DND-41 (cell line): ENCODE data around the gene TBXAS1.

ENCODE experiments used
- ATAC-seq: fragments of 200-7000 bp; cut with Tn5 transposase; 3 replicates; pipeline ENCODE4 v1.9.1; 2021; ENCODE audit warnings: low read depth; ENCODE audit not compliant: insufficient read depth
- DNase-seq: peaks from one replicate; pipeline ENCODE4 v3.0.0-alpha.2; 2020
- H2AFZ ChIP-seq: 2 replicates; pipeline ENCODE4 v1.6.0; 2012; ENCODE audit warnings: low read depth, low read length
- H3K27ac ChIP-seq: 2 replicates; pipeline ENCODE4 v1.5.1; 2012; ENCODE audit warnings: low read length, inconsistent platforms
- H3K27me3 ChIP-seq: fragments of 200-600 bp; sonication (generic); 2 replicates; pipeline ENCODE4 v1.6.0; 2012; ENCODE audit warnings: low read length, mild to moderate bottlenecking, inconsistent platforms; ENCODE audit not compliant: insufficient read depth, poor library complexity
- H3K36me3 ChIP-seq: 2 replicates; pipeline ENCODE4 v1.5.1; 2012; ENCODE audit warnings: low read length, inconsistent platforms; ENCODE audit not compliant: insufficient read depth
- H3K4me1 ChIP-seq: 2 replicates; pipeline ENCODE4 v1.5.1; 2012; ENCODE audit warnings: mild to moderate bottlenecking, low read length; ENCODE audit not compliant: insufficient read depth
- H3K4me2 ChIP-seq: 2 replicates; pipeline ENCODE4 v1.6.0; 2012; ENCODE audit warnings: mild to moderate bottlenecking, moderate library complexity, low read length, inconsistent platforms; ENCODE audit not compliant: insufficient read depth
- H3K4me3 ChIP-seq, 2 experiments: fragments of 200-600 bp in 1 of 2; shearing (Covaris generic) in 1 of 2; 2 replicates each; pipeline ENCODE4 v1.5.1; 2012 to 2016; ENCODE audit warnings: inconsistent platforms in 2 of 2, low read length in 2 of 2, mild to moderate bottlenecking in 2 of 2, low read depth in 1 of 2, moderate library complexity in 1 of 2
- H3K79me2 ChIP-seq: 2 replicates; pipeline ENCODE4 v1.6.0; 2012; ENCODE audit warnings: low read length, inconsistent platforms; ENCODE audit not compliant: insufficient read depth
- H3K9ac ChIP-seq: 2 replicates; pipeline ENCODE4 v1.6.0; 2012; ENCODE audit warnings: low read depth, mild to moderate bottlenecking, inconsistent platforms, low read length, moderate library complexity
- H3K9me3 ChIP-seq: 2 replicates; pipeline ENCODE4 v1.5.1; 2012; ENCODE audit warnings: low read length, moderate library complexity, mild to moderate bottlenecking, inconsistent platforms; ENCODE audit not compliant: insufficient read depth, severe bottlenecking
- H4K20me1 ChIP-seq: 2 replicates; pipeline ENCODE4 v1.6.0; 2012; ENCODE audit warnings: low read length; ENCODE audit not compliant: insufficient read depth
- CTCF ChIP-seq: IDR thresholded peaks from 2 replicates; pipeline ENCODE4 v1.5.1; 2012; ENCODE audit warnings: borderline replicate concordance, low read length, moderate library complexity, mild to moderate bottlenecking; ENCODE audit not compliant: poor library complexity, severe bottlenecking; ENCODE audit errors: extremely low read depth
- EZH2 ChIP-seq: IDR thresholded peaks from 3 replicates; pipeline ENCODE4 v1.6.1; 2012; ENCODE audit warnings: borderline replicate concordance, low read depth, mild to moderate bottlenecking, moderate library complexity, low read length, inconsistent platforms; ENCODE audit not compliant: severe bottlenecking

Gene TBXAS1

GRCh38 chr7:139948587-139949335 lies 119.7 kb downstream of the TBXAS1 start:
- peaks cover 3% of the 10 kb centered on the region for H3K27me3 ChIP-seq
- H3K79me2 ChIP-seq: no peaks in the 10 kb centered on the region
- ATAC-seq (no peak), DNase-seq (no peak)
- no peaks in the 10 kb centered on the region for H3K4me1 ChIP-seq
- peaks cover 3% of the 10 kb centered on the region for H3K9me3 ChIP-seq
- no peaks in the 10 kb centered on the region for H4K20me1 ChIP-seq
- no peak overlapping the region for H3K4me3 ChIP-seq
- H3K9ac ChIP-seq: no peak overlapping the region
- no peak for TF ChIP-seq EZH2
- no peak for TF ChIP-seq CTCF
- no peak overlapping the region for H3K27ac ChIP-seq
- no peak overlapping the region for H2AFZ ChIP-seq
- H3K36me3 ChIP-seq: no peaks in the 10 kb centered on the region
- no peak overlapping the region for H3K4me2 ChIP-seq

- no peak overlapping the region for H3K4me2 ChIP-seq
- H3K36me3 ChIP-seq: no peaks in the 10 kb centered on the region
- ATAC-seq (no peak), DNase-seq (no peak)
- TF ChIP-seq EZH2 (no peak), CTCF (no peak)
- no peaks in the 10 kb centered on the region for H3K79me2 ChIP-seq
- no peak overlapping the region for H3K4me3 ChIP-seq
- H3K27me3 ChIP-seq: no peaks in the 10 kb centered on the region
- no peaks in the 10 kb centered on the region for H3K4me1 ChIP-seq
- H3K9ac ChIP-seq: no peak overlapping the region
- no peak overlapping the region for H3K27ac ChIP-seq
- peaks cover 3% of the 10 kb centered on the region for H3K9me3 ChIP-seq
- no peak overlapping the region for H2AFZ ChIP-seq
- H4K20me1 ChIP-seq: no peaks in the 10 kb centered on the region
Observed at GRCh38 chr7:139949629-139950028, 120.6 kb downstream of the TBXAS1 start.

GRCh38 chr7:139950881-139951525 lies 121.9 kb downstream of the TBXAS1 start:
- Histone ChIP-seq H3K4me1 (no peaks in the 10 kb centered on the region), H3K4me2 (no peak overlapping the region), H3K4me3 (no peak overlapping the region), H3K36me3 (no peaks in the 10 kb centered on the region), H3K79me2 (no peaks in the 10 kb centered on the region), H3K27me3 (no peaks in the 10 kb centered on the region), H2AFZ (no peak overlapping the region), H4K20me1 (no peaks in the 10 kb centered on the region), H3K9me3 (peaks cover 3% of the 10 kb centered on the region), H3K27ac (no peak overlapping the region), H3K9ac (no peak overlapping the region)
- ATAC-seq (no peak), DNase-seq (no peak)
- TF ChIP-seq CTCF (no peak), EZH2 (no peak)
